Measurements from ENCODE around the gene POLR2H. TPM values are rescaled to one million over a fixed set of nuclear protein-coding genes. Genes with fewer than 3 reads are reported as not detected.

Gene POLR2H
- total RNA-seq, result 44.1 TPM

DNA sequence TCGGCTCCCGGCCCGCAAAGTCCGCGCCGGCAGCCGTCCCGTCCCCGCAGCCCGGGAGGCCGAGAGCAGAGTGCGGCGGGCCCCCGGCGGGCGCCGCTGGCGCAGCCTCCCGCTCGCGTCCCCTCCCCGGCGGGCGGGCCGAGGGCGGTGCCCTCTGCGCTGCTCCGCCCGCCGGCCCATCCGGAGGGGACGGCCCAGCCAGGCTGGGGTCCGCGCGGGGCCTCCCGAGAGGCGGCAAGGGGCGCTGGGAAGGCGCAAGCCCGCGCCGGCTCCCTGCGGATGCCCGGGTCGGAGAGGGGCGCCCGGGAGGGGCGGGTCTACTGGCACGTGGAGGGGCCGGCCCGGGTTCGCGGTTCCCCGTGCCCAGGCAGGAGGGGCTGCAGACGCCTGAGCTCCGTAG, at the start of gene POLR2H, which contains the start of gene CLCN2:
Gene POLR2H, plus strand, starts transcription at position 179 of the 400 bp plus-strand sequence. CDS start 1,783 bp downstream, outside the sequence.
Gene CLCN2, minus strand, starts transcription at position 74 of the 400 bp plus-strand sequence. CDS start 126 bp downstream, outside the sequence.

GRCh38 chr3:184314363-184314699, 47.2 kb upstream of the POLR2H start, which contains the start of gene EIF4G1:
Gene EIF4G1, plus strand, starts transcription at chr3:184314606. Its CDS starts 1,191 bp downstream, at chr3:184315797.

DNA sequence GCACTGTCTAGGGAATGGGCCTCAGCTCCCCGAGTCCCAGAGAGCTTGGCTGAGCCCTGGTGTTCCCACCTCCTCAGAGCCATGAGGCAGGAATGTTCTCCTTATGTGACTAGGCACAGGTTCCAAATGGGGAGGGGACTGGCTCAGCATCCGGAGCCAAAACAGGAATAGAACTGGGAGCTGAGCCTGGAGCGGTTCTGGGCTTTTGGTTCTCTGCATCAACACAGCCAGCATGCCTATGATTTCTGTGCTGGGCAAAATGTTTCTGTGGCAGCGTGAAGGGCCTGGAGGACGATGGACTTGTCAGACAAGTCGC, 24.2 kb upstream of the POLR2H start, which contains the start of gene FAM131A:
Gene FAM131A, plus strand, starts transcription at position 202 of the 316 bp plus-strand sequence. Its CDS starts 31 bp downstream, at position 233.

DNA sequence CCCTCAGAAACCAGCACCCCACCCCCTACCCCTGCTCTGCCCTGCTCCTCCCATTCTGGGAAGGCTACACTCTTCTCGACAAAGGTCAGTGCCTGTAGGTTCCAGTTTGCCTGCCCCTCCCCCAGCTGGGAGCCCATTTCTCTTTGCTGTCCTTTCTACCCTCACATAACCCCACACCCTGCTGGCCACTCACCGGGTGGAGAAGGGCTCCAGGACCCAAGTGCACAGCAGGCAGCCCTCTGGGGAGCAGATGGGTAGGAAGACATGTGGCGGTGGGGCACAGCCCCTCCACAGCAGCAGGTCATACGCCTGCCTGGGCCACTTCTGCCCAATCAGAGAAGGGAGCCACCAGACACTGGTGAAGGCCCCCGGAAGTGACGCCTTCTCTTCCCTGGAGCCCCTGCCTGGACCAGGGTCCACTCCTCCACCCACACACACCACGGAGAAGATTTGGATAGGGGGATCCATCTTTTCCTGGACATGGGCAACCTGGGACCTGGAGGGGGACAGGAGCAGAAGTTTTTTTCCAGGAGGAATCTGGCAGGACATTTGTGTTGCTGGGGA, 16.5 kb downstream of the POLR2H start, which contains the start of gene THPO:
Gene THPO, minus strand, starts transcription at position 326 of the 564 bp plus-strand sequence. CDS start 1,948 bp downstream, outside the sequence.

GRCh38 chr3:184379358-184380184, 18.1 kb downstream of the POLR2H start, which contains the start of gene CHRD:
Gene CHRD, plus strand, starts transcription at chr3:184380054. Its CDS starts 265 bp downstream, at chr3:184380319.

Small RNAs within 50 kb of the gene (small RNA-seq; reads per million reads assigned to genes)
- gene SNORD66 (ENCODE audit: low replicate concordance), result 427 reads per million, percentile 97 among the genes with 10 or more reads in this experiment

Other genes with a start within 250 kb of the POLR2H start
- gene EIF2B5, start 226.4 kb upstream of the POLR2H start, total RNA-seq, result 61.7 TPM
- gene DVL3, start 206.3 kb upstream of the POLR2H start, total RNA-seq, result 51.6 TPM
- 295 TPM for gene AP2M1, start 186.9 kb upstream of the POLR2H start, total RNA-seq
- 79.2 TPM for gene ABCF3, start 175.5 kb upstream of the POLR2H start, total RNA-seq
- gene VWA5B2, start 132.1 kb upstream of the POLR2H start, total RNA-seq, result 0.63 TPM
- gene ALG3, start 112.7 kb upstream of the POLR2H start, total RNA-seq, result 15.7 TPM
- 0.63 TPM for gene EEF1AKMT4, start 112.0 kb upstream of the POLR2H start, total RNA-seq
- 3.4 TPM for gene CAMK2N2, start 100.2 kb upstream of the POLR2H start, total RNA-seq
- 6.9 TPM for gene ECE2, start 85.7 kb upstream of the POLR2H start, total RNA-seq
- 260 TPM for gene PSMD2, start 62.5 kb upstream of the POLR2H start, total RNA-seq
- 118 TPM for gene EIF4G1, start 47.1 kb upstream of the POLR2H start, total RNA-seq
- 62.6 TPM for gene FAM131A, start 24.1 kb upstream of the POLR2H start, total RNA-seq
- gene CLCN2, start 105 bp upstream of the POLR2H start, total RNA-seq, result 15.0 TPM
- 0.63 TPM for gene THPO, start 16.5 kb downstream of the POLR2H start, total RNA-seq
- 12.5 TPM for gene CHRD, start 18.3 kb downstream of the POLR2H start, total RNA-seq
- gene EPHB3, start 200.1 kb downstream of the POLR2H start, total RNA-seq, result 5.3 TPM